Activated T-cell treated with anti-CD3 and anti-CD28 coated beads, Interleukin-2, amount 50 U/mL, for 4 hours (primary cell): ENCODE measurements around the gene SLC4A2. TPM values are rescaled to one million over a fixed set of nuclear protein-coding genes. Genes with fewer than 3 reads are reported as not detected.

Source experiments
- ATAC-seq, 2 donors: fragments of 200-7000 bp; cut with Tn5 transposase; one replicate each; pipeline ENCODE4 v1.10.0; 2021
- DNase-seq: peaks from one replicate; pipeline ENCODE4 v3.0.0-alpha.2; 2020
- H3K27me3 Mint-ChIP-seq: one replicate; pipeline ENCODE4 v1.8.0; 2021; ENCODE audit warnings: low read depth, mixed read lengths
- H3K36me3 Mint-ChIP-seq: one replicate; pipeline ENCODE4 v1.8.0; 2022; ENCODE audit warnings: mixed read lengths; ENCODE audit not compliant: insufficient read depth
- H3K4me1 Mint-ChIP-seq: one replicate; pipeline ENCODE4 v1.8.0; 2021; ENCODE audit warnings: low read depth, mixed read lengths
- H3K4me3 Mint-ChIP-seq: one replicate; pipeline ENCODE4 v1.8.0; 2021; ENCODE audit warnings: mild to moderate bottlenecking, moderate library complexity, mixed read lengths
- H3K9me3 Mint-ChIP-seq: one replicate; pipeline ENCODE4 v1.8.0; 2021; ENCODE audit warnings: mixed read lengths
- total RNA-seq, 3 donors: library from RNA; stranded (reverse); gene quantifications; one replicate each; pipeline ENCODE4 v1.2.1, GENCODE V29; 2021

The SLC4A2 gene
- total RNA-seq, 3 donors from 2014 or later = 107 to 125 (median 111) TPM

DNA sequence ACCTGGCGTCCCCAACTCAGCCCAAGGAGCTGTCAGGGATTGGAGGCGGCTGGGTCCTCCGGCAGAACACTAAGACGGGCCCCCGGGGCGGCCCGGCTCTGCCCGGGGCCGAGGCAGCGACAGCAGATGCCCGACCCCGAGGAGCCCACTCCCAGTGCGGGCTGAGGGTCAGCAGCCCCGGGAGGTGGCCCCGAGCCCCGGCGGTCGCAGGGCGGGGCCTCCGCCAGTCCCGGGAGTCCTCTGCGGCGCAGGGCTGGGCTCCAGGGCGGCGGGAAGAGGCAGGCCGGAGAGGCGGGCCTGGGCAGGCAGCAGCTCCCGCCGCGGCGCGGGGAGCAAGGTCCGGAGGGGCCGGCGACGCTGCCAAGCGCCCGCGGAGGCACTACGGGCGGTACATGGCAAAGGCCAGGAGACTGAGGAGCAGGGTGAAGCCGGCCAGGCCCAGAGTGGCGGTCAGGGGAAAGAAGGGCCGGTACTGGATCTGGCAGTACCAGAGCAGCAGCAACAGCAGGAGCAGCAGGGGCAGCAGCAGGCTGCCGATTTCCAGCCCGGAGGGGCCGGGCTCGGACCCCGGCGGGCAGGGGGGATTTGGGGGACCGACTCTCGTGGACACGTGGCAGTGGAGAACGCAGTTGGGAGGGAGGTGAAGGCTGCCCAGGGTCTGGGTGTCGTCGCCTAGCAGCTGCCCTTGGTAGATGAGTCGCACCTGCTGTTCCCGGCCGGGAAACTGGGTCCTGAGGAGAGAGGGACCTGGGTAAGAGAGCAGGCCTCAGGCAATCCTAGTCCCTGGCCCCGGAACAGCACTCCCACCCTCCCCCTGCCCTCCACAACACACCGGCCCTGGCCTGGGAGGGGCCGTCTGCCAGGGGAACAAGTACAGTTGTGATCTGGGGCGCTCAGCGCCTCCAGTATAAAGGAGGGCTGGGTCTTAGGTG lies 22.0 kb downstream of the SLC4A2 start:
- no peaks in the 10 kb centered on the region for H3K9me3 Mint-ChIP-seq

DNA sequence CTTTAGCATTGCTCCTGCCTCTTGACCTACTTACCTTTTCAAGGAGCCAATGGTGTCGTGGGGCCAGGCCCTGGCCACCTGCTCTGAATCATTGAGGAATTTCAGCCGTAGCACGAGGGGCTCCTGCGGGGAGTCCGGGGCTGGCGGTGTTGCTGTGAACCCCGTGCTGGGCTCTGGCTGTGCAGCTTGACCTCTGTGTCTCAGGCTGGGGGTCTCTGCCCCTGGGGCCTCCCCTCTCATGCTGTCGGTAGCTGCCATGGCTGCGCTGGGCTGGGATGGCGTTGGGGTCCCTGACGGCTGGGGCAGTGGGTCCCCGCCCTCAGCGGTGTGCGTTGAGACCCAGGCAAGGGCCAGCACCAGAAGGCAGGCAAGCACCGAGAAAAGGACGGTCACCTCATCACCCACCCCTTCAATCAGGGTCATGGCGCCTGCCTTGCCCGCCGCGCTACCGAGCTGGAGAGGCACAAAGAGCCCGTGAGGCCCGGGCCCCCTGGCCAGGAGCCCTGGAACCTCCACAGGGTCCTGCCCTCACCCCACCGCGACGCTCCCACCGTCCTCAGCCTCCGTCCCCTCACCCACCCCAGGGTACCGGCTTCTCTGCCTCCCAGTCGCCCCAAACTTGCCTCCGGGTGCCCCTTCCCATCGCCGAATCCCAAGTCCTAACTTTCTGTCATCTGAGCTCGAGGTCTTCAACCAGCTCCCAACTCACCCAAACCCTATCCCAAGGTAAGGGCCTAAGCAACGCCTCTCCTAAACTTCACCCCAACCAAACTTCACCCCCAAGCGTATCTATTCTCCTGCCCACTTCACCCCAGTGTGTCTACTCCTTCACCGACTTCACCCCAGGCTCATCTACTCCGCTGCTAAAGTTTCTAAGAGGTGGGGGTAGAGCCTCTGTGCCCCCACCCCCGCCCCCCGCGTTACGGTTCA lies 23.0 kb downstream of the SLC4A2 start:
- ATAC-seq = no peak

More for the DNA sequence above, 22.0 kb downstream of the SLC4A2 start:
- Mint-ChIP-seq H3K4me1 (peaks cover 38% of the 10 kb centered on the region), H3K36me3 (peaks cover 3% of the 10 kb centered on the region), H3K27me3 (peaks cover 9% of the 10 kb centered on the region), H3K4me3 (peak overlapping the region; percentile 91)
- DNase-seq (no peak), ATAC-seq (no peak)

DNA sequence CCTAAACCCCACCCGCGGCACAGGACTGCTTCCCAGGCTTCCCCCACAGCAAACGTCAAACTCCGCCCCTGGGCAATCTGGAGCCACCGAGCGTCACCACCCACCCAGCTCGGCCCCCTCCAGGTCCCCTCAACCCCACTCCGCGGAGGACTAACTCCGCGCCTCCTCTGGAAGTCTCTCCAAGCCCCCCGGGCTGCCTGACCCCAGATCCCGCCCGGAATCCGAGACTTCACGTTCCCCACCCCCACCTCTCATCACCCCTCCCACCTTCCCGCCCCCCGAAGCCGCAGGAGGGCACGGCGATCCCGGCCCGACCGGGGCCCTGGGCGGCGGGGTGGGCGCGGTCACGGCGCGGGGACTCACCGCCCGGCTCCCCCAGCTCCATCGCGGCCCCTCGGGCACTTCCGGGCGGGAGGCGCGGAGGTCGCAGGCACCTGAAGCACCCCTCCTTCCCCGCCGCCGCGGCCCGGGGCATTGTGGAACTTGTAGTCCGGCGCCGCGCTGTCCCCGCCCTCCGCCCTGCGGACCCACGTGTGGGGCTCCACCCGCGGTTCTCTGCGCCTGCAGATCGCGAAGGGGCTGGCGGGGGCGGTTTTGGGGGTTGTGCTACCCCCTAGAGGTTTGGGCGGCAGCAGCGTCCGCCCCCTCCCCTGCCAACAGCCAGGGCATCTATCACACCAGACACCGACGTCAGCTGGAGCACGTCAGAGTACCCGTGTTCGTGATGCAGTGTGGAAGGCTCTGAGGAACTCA lies 23.9 kb downstream of the SLC4A2 start, which contains the start of gene TMUB1:
Gene TMUB1 (minus strand): TSS at position 423 of the 753 bp plus-strand sequence. CDS start 930 bp downstream, outside the sequence.
- H3K27me3 Mint-ChIP-seq = peaks cover 9% of the 10 kb centered on the region
- no peaks in the 10 kb centered on the region for H3K9me3 Mint-ChIP-seq
- peaks cover under 1% of the 10 kb centered on the region for H3K36me3 Mint-ChIP-seq
- DNase-seq (peak; percentile 84), ATAC-seq (peak; percentile 58 to 63)
- H3K4me3 Mint-ChIP-seq = peak within 1 kb of the TSS; percentile 90
- H3K4me1 Mint-ChIP-seq = peaks cover 39% of the 10 kb centered on the region

More for the DNA sequence above, 23.0 kb downstream of the SLC4A2 start:
- DNase-seq = no peak
- peak overlapping the region; percentile 90 for H3K4me3 Mint-ChIP-seq
- H3K4me1 Mint-ChIP-seq = peaks cover 38% of the 10 kb centered on the region
- peaks cover 9% of the 10 kb centered on the region for H3K27me3 Mint-ChIP-seq
- no peaks in the 10 kb centered on the region for H3K9me3 Mint-ChIP-seq
- peaks cover 3% of the 10 kb centered on the region for H3K36me3 Mint-ChIP-seq

DNA sequence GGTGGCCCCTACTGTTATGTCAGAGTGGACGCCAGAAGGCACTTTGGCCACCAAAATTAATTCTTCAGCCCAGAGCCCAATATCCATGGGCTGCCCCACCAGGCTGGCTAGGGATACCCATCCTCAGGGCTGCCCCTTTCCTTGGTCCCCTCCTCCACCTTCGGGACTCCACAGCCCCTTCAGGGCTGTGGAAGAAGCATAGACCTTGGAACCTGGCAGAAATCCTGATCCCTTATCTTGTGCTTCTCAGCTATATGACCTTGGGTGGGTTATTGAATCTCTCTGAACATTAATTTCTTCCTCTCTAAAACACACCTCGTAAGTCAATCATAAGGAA lies 24.4 kb downstream of the SLC4A2 start:
- Mint-ChIP-seq H3K9me3 (no peaks in the 10 kb centered on the region), H3K27me3 (peaks cover 9% of the 10 kb centered on the region)
- no peak for ATAC-seq

DNA sequence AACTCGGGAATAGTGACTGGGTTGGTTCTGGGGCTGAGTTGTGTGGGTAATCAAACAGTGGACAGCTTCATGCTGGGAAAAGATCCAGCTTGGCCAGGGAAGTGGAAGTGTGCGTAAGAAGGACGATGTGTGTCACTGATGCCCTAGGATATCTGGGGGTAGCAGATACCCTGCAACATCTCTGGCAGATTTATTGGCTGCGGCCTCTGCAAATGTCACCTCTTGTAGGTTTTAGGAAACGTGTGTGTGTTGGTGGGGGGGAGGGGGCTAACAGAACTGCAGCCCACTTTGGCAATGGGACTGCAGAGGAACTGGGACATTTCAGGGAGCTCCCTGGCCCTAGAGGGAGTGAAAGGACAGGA lies 25.9 kb downstream of the SLC4A2 start:
- peaks cover 2% of the 10 kb centered on the region for H3K36me3 Mint-ChIP-seq
- H3K9me3 Mint-ChIP-seq = no peaks in the 10 kb centered on the region
- peaks cover 34% of the 10 kb centered on the region for H3K4me1 Mint-ChIP-seq
- ATAC-seq = no peak
- DNase-seq = no peak
- H3K4me3 Mint-ChIP-seq = peak overlapping the region; percentile 79
- H3K27me3 Mint-ChIP-seq = peaks cover 9% of the 10 kb centered on the region

More for the DNA sequence above, 24.4 kb downstream of the SLC4A2 start:
- peak overlapping the region; percentile 74 for H3K4me3 Mint-ChIP-seq
- peaks cover 39% of the 10 kb centered on the region for H3K4me1 Mint-ChIP-seq
- no peak for DNase-seq
- H3K36me3 Mint-ChIP-seq = no peaks in the 10 kb centered on the region

DNA sequence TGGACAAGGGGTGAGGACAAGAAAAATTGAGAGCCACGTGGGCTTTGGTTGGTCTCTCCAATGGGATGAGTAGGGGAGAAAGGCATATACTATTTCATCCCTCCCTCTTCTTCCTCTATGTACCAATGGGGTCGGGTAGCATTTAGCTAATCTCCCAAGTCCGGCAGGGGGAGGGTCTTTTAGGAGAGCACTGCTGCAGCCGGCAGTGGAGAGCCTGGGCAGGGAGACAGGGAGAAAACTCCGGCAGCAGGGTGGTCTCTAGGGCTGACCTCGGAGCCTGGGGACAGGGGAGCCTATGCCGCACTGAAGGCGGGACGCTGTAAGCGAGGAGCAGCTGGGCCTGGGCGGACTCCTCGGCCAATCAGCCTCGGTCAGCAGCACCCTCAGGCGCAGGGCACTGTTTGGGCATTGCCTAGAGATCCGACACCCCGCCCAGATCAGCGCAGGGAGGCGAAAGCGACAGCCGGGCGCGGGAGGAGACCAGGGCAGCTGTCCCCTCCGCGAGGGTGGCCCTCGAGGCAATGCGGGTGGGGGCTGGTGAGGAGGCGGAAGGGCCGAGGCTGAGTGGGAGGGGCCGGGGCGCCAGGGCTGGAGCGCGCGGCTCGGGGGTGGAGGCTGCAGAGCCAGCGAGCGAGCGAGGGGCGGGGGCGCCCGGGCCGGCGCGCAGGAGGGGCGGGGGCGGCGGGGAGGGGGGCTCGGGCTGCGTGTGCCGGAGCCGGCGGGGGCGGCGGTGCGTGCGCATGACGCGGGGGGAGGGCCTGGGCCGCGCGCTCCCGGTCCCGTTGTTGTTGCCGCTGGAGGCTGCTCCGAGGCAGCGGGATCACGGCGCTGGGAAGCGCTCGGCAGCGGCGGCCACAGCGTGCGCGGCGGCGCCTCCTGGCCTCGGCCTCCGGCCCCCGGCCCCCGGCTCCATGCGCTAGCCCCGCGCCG lies 26.6 kb downstream of the SLC4A2 start, which contains the start of gene AGAP3:
Gene AGAP3 (plus strand): TSS at position 785 of the 930 bp plus-strand sequence. CDS start 267 bp downstream, outside the sequence.
- H3K36me3 Mint-ChIP-seq = peaks cover 2% of the 10 kb centered on the region
- DNase-seq (peak; percentile 60), ATAC-seq (peak; percentile 11 to 14)
- no peaks in the 10 kb centered on the region for H3K9me3 Mint-ChIP-seq
- peaks cover 32% of the 10 kb centered on the region for H3K4me1 Mint-ChIP-seq
- H3K4me3 Mint-ChIP-seq = peak within 1 kb of the TSS; percentile 86
- peaks cover 9% of the 10 kb centered on the region for H3K27me3 Mint-ChIP-seq

DNA sequence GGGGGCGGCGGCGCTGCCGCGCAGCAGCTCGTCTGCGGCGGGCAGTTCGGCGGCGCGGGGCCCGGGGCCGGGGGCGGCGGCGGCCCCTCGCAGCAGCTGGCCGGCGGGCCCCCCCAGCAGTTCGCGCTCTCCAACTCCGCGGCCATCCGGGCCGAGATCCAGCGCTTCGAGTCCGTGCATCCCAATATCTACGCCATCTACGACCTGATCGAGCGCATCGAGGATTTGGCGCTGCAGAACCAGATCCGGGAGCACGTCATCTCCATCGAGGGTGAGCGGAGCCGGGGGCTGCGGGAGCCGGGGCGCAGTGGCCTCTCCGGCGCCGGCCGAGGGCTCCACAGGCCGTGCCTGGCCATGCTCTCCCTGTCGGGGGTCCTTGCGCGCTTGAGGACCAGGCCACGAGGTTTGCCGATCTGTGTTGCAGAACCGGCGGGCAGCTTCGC lies 27.4 kb downstream of the SLC4A2 start:
- Mint-ChIP-seq H3K4me1 (peaks cover 29% of the 10 kb centered on the region), H3K27me3 (peaks cover 9% of the 10 kb centered on the region), H3K9me3 (no peaks in the 10 kb centered on the region), H3K4me3 (peak overlapping the region; percentile 86), H3K36me3 (peaks cover 2% of the 10 kb centered on the region)
- DNase-seq (peak; percentile 22), ATAC-seq (peak; percentile 8 to 19)

DNA sequence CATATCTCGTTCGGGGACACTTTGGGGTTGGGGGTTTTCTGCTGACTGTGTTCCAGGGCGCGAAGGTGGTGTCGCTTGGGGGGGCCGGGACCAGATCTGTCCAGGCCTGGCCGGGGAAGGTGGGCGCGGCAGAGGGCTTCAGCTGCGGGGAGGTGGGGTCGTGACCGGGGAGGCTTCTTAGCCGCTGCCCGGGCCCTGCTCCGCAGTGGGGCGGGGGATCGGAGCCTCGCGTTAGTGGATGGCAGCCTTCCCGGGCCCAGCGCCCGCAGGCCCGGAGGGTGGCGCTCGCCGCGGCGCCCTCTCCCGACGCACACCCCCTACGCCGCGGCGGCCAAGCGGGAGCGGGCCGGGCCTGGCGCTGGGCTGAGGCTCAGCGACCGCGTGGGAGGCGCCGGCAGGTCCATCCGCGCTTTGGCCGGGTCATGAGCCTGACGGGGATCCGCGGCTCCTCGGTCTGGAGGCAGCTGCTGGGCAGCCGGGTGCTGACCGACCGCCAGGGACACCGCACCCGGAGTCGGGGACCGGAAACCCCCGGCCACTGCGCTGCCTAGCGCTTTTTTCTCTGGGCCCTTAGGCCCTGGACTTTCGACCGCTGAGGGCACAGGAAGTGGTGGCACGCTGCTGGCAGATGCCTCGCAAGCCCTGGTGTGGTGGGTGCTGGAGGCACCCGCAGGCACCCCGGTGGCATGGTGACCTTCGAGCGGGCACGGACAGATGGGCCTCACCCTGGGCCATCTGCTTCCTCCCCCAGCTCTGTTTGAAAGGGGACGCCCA lies 28.0 kb downstream of the SLC4A2 start:
- Mint-ChIP-seq H3K27me3 (peaks cover 9% of the 10 kb centered on the region), H3K4me3 (peak overlapping the region; percentile 86), H3K9me3 (no peaks in the 10 kb centered on the region), H3K36me3 (peaks cover 2% of the 10 kb centered on the region), H3K4me1 (peaks cover 27% of the 10 kb centered on the region)
- ATAC-seq (peak; percentile 28 to 39), DNase-seq (peak; percentile 25)

DNA sequence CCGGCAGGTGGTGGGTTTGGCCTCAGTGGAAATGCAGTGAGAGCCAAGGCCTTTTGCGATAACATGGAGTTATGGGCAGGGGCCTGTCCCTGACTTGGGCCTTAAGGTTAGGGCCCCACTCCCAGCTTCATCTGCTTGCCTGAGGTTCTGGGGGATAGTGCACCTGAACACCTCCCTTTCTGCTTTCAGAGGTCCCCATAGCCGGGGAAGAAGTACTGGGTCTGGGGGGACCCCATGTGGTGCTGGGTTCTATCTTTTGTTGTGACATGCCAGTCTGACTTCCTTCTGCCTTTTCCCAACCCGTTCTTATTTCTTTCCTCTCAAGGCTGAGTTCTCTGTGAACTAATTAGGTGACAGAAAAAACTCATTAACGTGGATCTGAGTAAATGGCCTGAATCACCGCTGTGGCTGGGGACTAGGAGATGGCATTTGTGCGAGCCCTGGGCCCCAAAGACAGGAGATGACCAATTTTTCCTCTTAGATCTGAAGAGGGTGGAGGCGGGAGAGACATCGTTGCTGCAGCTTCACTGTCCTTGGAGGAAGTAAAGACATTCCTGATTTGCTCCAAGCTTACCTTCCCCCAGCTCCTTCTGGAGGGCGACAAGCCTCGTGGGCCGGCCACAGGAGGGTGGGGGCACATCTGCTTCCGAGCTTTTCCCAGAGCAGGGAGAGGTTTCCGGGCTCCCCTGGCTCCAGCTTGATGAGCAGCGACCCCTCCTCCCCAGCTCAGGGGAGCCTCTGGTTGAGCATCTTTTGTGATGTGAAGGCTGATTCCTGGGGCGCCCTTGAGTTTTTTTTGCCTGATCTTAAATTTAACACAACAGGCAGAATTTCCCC lies 28.8 kb downstream of the SLC4A2 start:
- H3K9me3 Mint-ChIP-seq = no peaks in the 10 kb centered on the region
- H3K4me3 Mint-ChIP-seq = peak overlapping the region; percentile 86
- ATAC-seq (no peak), DNase-seq (no peak)
- peaks cover 2% of the 10 kb centered on the region for H3K36me3 Mint-ChIP-seq
- H3K4me1 Mint-ChIP-seq = peaks cover 23% of the 10 kb centered on the region
- peaks cover 9% of the 10 kb centered on the region for H3K27me3 Mint-ChIP-seq

DNA sequence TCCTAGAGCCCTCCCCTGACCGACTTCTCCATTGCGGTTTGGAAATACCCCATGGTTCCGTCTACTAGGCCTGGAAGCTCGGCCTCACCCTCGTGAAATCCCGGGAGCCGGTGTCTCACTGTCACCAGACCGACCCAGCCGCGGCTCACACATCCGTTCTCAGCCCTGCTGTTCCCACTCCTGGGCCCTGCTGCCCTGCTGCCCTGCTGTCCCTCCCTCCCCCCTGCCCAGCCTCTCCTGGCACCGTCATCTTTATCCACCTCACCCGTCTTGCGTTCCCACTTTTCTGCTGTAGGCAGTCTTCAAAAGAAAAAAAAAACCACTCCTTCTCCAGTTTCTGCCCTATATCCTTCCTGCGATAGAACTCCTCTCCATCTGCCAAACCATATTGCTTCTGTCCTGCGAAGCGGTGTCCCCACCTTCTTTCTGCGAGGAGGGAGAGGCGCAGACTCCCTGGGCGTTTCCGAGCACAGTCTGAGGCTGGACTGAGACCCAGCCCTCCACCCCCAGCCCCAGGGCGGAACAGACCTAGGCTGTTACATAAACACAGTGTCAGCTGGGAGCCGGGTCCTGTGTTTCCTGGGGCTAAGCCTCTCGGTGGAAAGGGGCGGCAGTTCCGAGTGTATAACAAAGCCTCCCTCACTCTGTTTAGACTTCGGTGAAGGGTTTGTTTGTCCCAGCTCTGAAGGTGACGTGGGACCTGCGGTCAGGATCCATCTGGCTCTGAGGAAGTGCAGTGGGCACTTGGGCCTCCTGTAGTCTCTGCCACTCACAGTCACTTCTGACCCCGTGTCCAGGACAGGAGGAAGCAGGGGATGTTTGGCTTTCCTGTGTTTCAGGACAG lies 29.7 kb downstream of the SLC4A2 start:
- Mint-ChIP-seq H3K4me3 (peak overlapping the region; percentile 45), H3K9me3 (no peaks in the 10 kb centered on the region), H3K4me1 (peaks cover 21% of the 10 kb centered on the region), H3K36me3 (peaks cover 2% of the 10 kb centered on the region), H3K27me3 (peaks cover 9% of the 10 kb centered on the region)
- no peak for ATAC-seq
- no peak for DNase-seq
